Peyer's patch (tissue), 4 donors: Measurements from ENCODE around the gene PCBP2.

Experiments used
- CTCF ChIP-seq, 6 experiments: fragments of 450-650 bp in 4 of 6; fragments of 200-600 bp in 2 of 6; sonication (generic) in 1 of 6; IDR thresholded peaks; one replicate each; pipeline ENCODE4 v1.5.1; 2017 to 2019; ENCODE audit warnings: antibody characterized with exemption in 6 of 6, mild to moderate bottlenecking in 3 of 6, moderate library complexity in 1 of 6
- POLR2A ChIP-seq, 2 donors: fragments of 450-650 bp; IDR thresholded peaks; one replicate each; pipeline ENCODE4 v1.5.1; 2017; ENCODE audit warnings: antibody characterized with exemption in 2 of 2, mild to moderate bottlenecking in 2 of 2, moderate library complexity in 2 of 2

- no peak for TF ChIP-seq CTCF (IDR thresholded peaks at IDR 0.05)
- no peak for TF ChIP-seq POLR2A (IDR thresholded peaks at IDR 0.05)
Observed at GRCh38 chr12:53430116-53430515, 21.8 kb upstream of the PCBP2 start.
